ENCODE measurements around the gene S100A16. TPM values are rescaled to one million over a fixed set of nuclear protein-coding genes. Genes with fewer than 3 reads are reported as not detected.
A peak's percentile ranks its signal among the peaks of the same experiment; 100 is the strongest.

Gene S100A16
- total RNA-seq, 1 experiment from 2014 or later, result 1,014 TPM

- Mint-ChIP-seq H3K27ac (ENCODE audit: low read depth, unreplicated experiment) (peak overlapping the region; percentile 76), H3K9me3 (ENCODE audit: unreplicated experiment) (no peaks in the 10 kb centered on the region), H3K4me1 (ENCODE audit: insufficient read depth, unreplicated experiment) (peaks cover 47% of the 10 kb centered on the region), H3K27me3 (ENCODE audit: insufficient read depth, unreplicated experiment) (no peaks in the 10 kb centered on the region), H3K36me3 (ENCODE audit: insufficient read depth, unreplicated experiment) (peaks cover 30% of the 10 kb centered on the region), H3K4me3 (ENCODE audit: unreplicated experiment) (peak overlapping the region; percentile 90)
- no TSS peak for BruUV-seq (replicated peaks)
- TF ChIP-seq, protein P1, sequence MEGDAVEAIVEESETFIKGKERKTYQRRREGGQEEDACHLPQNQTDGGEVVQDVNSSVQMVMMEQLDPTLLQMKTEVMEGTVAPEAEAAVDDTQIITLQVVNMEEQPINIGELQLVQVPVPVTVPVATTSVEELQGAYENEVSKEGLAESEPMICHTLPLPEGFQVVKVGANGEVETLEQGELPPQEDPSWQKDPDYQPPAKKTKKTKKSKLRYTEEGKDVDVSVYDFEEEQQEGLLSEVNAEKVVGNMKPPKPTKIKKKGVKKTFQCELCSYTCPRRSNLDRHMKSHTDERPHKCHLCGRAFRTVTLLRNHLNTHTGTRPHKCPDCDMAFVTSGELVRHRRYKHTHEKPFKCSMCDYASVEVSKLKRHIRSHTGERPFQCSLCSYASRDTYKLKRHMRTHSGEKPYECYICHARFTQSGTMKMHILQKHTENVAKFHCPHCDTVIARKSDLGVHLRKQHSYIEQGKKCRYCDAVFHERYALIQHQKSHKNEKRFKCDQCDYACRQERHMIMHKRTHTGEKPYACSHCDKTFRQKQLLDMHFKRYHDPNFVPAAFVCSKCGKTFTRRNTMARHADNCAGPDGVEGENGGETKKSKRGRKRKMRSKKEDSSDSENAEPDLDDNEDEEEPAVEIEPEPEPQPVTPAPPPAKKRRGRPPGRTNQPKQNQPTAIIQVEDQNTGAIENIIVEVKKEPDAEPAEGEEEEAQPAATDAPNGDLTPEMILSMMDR (IDR thresholded peaks at IDR 0.05; ENCODE audit: unreplicated experiment), result no peak
- POLR2A ChIA-PET, result interaction anchor here (0.6 to 46.1 kb wide), 22 partner anchors 1 to 373 kb away, joined by 3 to 1272 read pairs (median 6); partner anchors contain the start of genes CHTOP, ILF2, JTB and RPS27
- peak; percentile 84 for DNase-seq (ENCODE audit: unreplicated experiment)
- intact Hi-C loops (cut with micrococcal nuclease), result loop anchor here (1.0 to 5.0 kb wide), 3 partner anchors 45 to 370 kb away; partner anchors contain the start of gene RAB13
- CTCF ChIA-PET, result interaction anchor here (0.6 to 11.8 kb wide), 15 partner anchors 9 to 1618 kb away, joined by 3 to 214 read pairs (median 5); partner anchors contain the start of genes CHTOP, S100A1 and S100A13
Measured at GRCh38 chr1:153616917-153617311, 4.0 kb upstream of the S100A16 start.

DNA sequence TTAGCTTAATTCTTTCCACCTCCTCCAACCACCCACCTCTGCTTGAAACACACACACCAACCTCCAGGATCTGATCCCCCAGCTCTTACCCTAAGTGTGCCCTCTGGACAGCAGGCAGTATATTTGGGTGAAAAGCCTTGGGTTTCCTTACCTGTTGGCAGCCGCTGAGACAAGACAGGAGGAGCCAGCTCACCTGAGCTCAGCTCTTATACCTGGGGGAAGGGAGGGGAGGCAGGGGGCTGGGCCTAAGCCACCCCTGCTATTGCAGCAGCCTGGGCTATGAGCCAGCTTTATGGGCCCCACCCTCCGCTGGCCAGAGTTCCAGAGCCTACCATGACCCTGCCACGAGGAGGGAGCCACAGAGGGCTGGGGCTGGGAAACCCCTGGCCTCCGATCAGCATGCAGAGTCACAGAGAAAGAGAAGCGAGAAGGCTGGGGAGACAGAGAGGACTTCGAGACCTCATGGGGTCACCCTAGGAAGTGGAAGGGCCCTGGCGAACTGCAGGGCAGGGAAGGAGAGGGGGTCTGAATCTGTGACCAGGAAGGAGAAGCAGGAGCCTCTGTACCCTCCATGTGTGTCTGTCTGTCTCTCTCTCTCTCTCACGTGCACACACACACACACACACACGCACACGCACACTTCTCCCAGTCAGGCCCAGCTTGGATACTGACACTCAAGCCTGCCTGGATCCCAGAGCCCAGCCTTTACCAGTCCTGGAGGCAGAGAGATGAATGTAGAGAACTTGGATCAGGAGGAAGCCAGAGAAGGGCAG is 3.4 kb upstream of the S100A16 start, which contains the start of gene S100A14:
TSS of gene S100A14 (minus strand) at position 182 of the 773 bp plus-strand sequence. CDS start 467 bp downstream, outside the sequence.
- peak within 1 kb of the TSS; percentile 76 for H3K27ac Mint-ChIP-seq (ENCODE audit: low read depth, unreplicated experiment)
- peaks cover 30% of the 10 kb centered on the region for H3K36me3 Mint-ChIP-seq (ENCODE audit: insufficient read depth, unreplicated experiment)
- intact Hi-C loops (cut with micrococcal nuclease), result loop anchor here (5.0 kb wide), 1 partner anchor 371 kb away; the partner anchor contains the start of gene RAB13
- ChIA-PET POLR2A (interaction anchor here (0.6 to 46.1 kb wide), 33 partner anchors 1 to 662 kb away, joined by 3 to 1272 read pairs (median 4); partner anchors contain the start of genes CHTOP, CREB3L4, CRTC2 and ILF2), CTCF (interaction anchor here (0.6 to 11.8 kb wide), 23 partner anchors 9 to 1397 kb away, joined by 3 to 214 read pairs (median 4); partner anchors contain the start of genes CHTOP, RAB13, S100A1 and S100A13)
- TF ChIP-seq, protein P1 (IDR thresholded peaks at IDR 0.05; ENCODE audit: unreplicated experiment), result no peak
- peaks cover 52% of the 10 kb centered on the region for H3K4me1 Mint-ChIP-seq (ENCODE audit: insufficient read depth, unreplicated experiment)
- no peaks in the 10 kb centered on the region for H3K9me3 Mint-ChIP-seq (ENCODE audit: unreplicated experiment)
- peak within 1 kb of the TSS; percentile 90 for H3K4me3 Mint-ChIP-seq (ENCODE audit: unreplicated experiment)
- DNase-seq (ENCODE audit: unreplicated experiment), result peak; percentile 97
- H3K27me3 Mint-ChIP-seq (ENCODE audit: insufficient read depth, unreplicated experiment), result no peaks in the 10 kb centered on the region
- BruUV-seq (replicated peaks), result no TSS peak

GRCh38 chr1:153615406-153615805 is 2.5 kb upstream of the S100A16 start:
- H3K9me3 Mint-ChIP-seq (ENCODE audit: unreplicated experiment), result no peaks in the 10 kb centered on the region
- ChIA-PET CTCF (interaction anchor here (0.6 to 11.8 kb wide), 20 partner anchors 8 to 371 kb away, joined by 3 to 214 read pairs (median 4); partner anchors contain the start of genes RAB13, S100A1, S100A13 and S100A6), POLR2A (interaction anchor here (0.8 to 46.1 kb wide), 22 partner anchors 0 to 661 kb away, joined by 3 to 1272 read pairs (median 7); partner anchors contain the start of genes CHTOP, ILF2, JTB and RPS27)
- TF ChIP-seq, protein P1 (IDR thresholded peaks at IDR 0.05; ENCODE audit: unreplicated experiment), result no peak
- BruUV-seq (replicated peaks), result no TSS peak
- peak; percentile 54 for DNase-seq (ENCODE audit: unreplicated experiment)
- H3K27ac Mint-ChIP-seq (ENCODE audit: low read depth, unreplicated experiment), result peak overlapping the region; percentile 76
- intact Hi-C loops (cut with micrococcal nuclease), result loop anchor here (5.0 kb wide), 1 partner anchor 372 kb away; the partner anchor contains the start of gene RAB13
- H3K27me3 Mint-ChIP-seq (ENCODE audit: insufficient read depth, unreplicated experiment), result no peaks in the 10 kb centered on the region
- H3K36me3 Mint-ChIP-seq (ENCODE audit: insufficient read depth, unreplicated experiment), result peaks cover 33% of the 10 kb centered on the region
- H3K4me1 Mint-ChIP-seq (ENCODE audit: insufficient read depth, unreplicated experiment), result peaks cover 59% of the 10 kb centered on the region
- peak overlapping the region; percentile 90 for H3K4me3 Mint-ChIP-seq (ENCODE audit: unreplicated experiment)

Data from MCF 10A (cell line).